K562 (cell line): Measurements from ENCODE around the gene MTTP. TPM values are rescaled to one million over a fixed set of nuclear protein-coding genes. Genes with fewer than 3 reads are reported as not detected.

Experiments
- ATF6 ChIP-seq: sonication (generic); formaldehyde crosslinking; IDR thresholded peaks from 2 replicates; pipeline ENCODE4 v1.4.0; 2020; ENCODE audit warnings: mild to moderate bottlenecking, missing genetic modification reagents
- BRF1 ChIP-seq: IDR thresholded peaks from 3 replicates; pipeline ENCODE4 v1.6.1; 2011; ENCODE audit warnings: borderline replicate concordance, mild to moderate bottlenecking; ENCODE audit not compliant: insufficient read length; ENCODE audit errors: extremely low read depth
- BRF2 ChIP-seq: IDR thresholded peaks from 3 replicates; pipeline ENCODE4 v1.6.1; 2011; ENCODE audit warnings: borderline replicate concordance, mild to moderate bottlenecking; ENCODE audit not compliant: insufficient read length, insufficient read depth
- CCNT2 ChIP-seq: IDR thresholded peaks from 2 replicates; pipeline ENCODE4 v1.6.1; 2011; ENCODE audit warnings: borderline replicate concordance, low read depth, mild to moderate bottlenecking, moderate library complexity, mixed read lengths, low read length; ENCODE audit not compliant: insufficient read length; ENCODE audit errors: extremely low read depth
- CSDE1 ChIP-seq, 2 experiments: fragments of 450-650 bp; IDR thresholded peaks; 2 replicates each; pipeline ENCODE4 v1.6.1; 2016; ENCODE audit warnings: mild to moderate bottlenecking in 1 of 2
- E4F1 ChIP-seq: fragments of 250-450 bp; sonication (Bioruptor Pico); IDR thresholded peaks from 2 replicates; pipeline ENCODE4 v1.5.0; 2021; ENCODE audit warnings: mild to moderate bottlenecking, borderline replicate concordance
- EZH2 ChIP-seq: IDR thresholded peaks from 2 replicates; pipeline ENCODE4 v1.6.1; 2012; ENCODE audit warnings: low read depth, mild to moderate bottlenecking, inconsistent platforms, low read length, borderline replicate concordance
- HDGF ChIP-seq: fragments of 450-650 bp; IDR thresholded peaks from 2 replicates; pipeline ENCODE4 v1.6.1; 2016
- JUN ChIP-seq, 2 experiments: sonication (generic) in 1 of 2; formaldehyde crosslinking in 1 of 2; IDR thresholded peaks; 2 replicates each; pipeline versions ENCODE4 v1.6.1 to v1.8.0; 2012 to 2022; ENCODE audit warnings: borderline replicate concordance in 2 of 2, mild to moderate bottlenecking in 2 of 2, improper control_type of control experiment in 1 of 2, low read depth in 1 of 2, low read length in 1 of 2, missing genetic modification reagents in 1 of 2
- KAT8 ChIP-seq: fragments of 450-650 bp; IDR thresholded peaks from 2 replicates; pipeline ENCODE4 v1.6.1; 2016; ENCODE audit warnings: low read depth, mild to moderate bottlenecking
- NR2C1 ChIP-seq, 2 experiments: fragments of 450-650 bp; IDR thresholded peaks; 2 replicates each; pipeline ENCODE4 v1.6.1; 2017; ENCODE audit warnings: mild to moderate bottlenecking in 2 of 2, antibody characterized with exemption in 1 of 2, inconsistent platforms in 1 of 2, missing compliant biosample characterization in 1 of 2, missing genetic modification characterization in 1 of 2
- POLR2H ChIP-seq: IDR thresholded peaks from 2 replicates; pipeline ENCODE4 v1.6.1; 2016; ENCODE audit warnings: missing genetic modification characterization, low read depth, mild to moderate bottlenecking, control low read depth, missing compliant biosample characterization, moderate library complexity
- PTTG1 ChIP-seq: fragments of 450-650 bp; IDR thresholded peaks from 2 replicates; pipeline ENCODE4 v1.6.1; 2016; ENCODE audit warnings: low read depth, mild to moderate bottlenecking, missing genetic modification characterization, missing compliant biosample characterization
- SIN3A ChIP-seq, 2 experiments: fragments of 150-350 bp in 1 of 2; IDR thresholded peaks; 2 replicates each; pipeline ENCODE4 v1.6.1; 2011 to 2016; ENCODE audit warnings: borderline replicate concordance in 2 of 2, low read depth in 2 of 2, low read length in 2 of 2, mild to moderate bottlenecking in 2 of 2, moderate library complexity in 2 of 2; ENCODE audit not compliant: control insufficient read depth in 1 of 2
- TBL1XR1 ChIP-seq, 2 experiments: IDR thresholded peaks; 2 replicates each; pipeline ENCODE4 v1.6.1; 2012; ENCODE audit warnings: improper control_type of control experiment in 2 of 2, low read length in 2 of 2, mild to moderate bottlenecking in 1 of 2
- TRIM25 ChIP-seq: fragments of 450-650 bp; IDR thresholded peaks from 2 replicates; pipeline ENCODE4 v1.7.0; 2016; ENCODE audit warnings: borderline replicate concordance
- ZNF23 ChIP-seq: fragments of 250-450 bp; sonication (Bioruptor Pico); IDR thresholded peaks from 2 replicates; pipeline ENCODE4 v1.4.0; 2020; ENCODE audit warnings: mild to moderate bottlenecking
- ZNF436 ChIP-seq: fragments of 250-450, 450-650 bp; sonication (Bioruptor Pico); formaldehyde crosslinking; IDR thresholded peaks from 2 replicates; pipeline ENCODE4 v1.7.0; 2020; ENCODE audit warnings: mild to moderate bottlenecking
- polyA plus RNA-seq, 8 experiments: library from polyadenylated mRNA; depleted of rRNA in 4 of 8; stranded (reverse) in 5 of 8; unstranded in 3 of 8; fragments of >200 nt; fragmentation: Nextera tagmentation in 2 of 8; fragmentation: Illumina TruSeq in 1 of 8; extraction: Ambion mirVana in 2 of 8; extraction: Trizol in 1 of 8; gene quantifications; 2 replicates each; pipeline versions ENCODE4 v1.2.1 to v1.2.3, GENCODE V29; 2011 to 2014; ENCODE audit warnings: inconsistent platforms in 1 of 8, missing spikeins in 1 of 8
- total RNA-seq, 7 experiments: library from RNA; depleted of rRNA in 6 of 7; stranded (reverse); fragments of >200 nt in 6 of 7; fragmentation: Illumina TruSeq in 2 of 7; extraction: Trizol in 2 of 7; gene quantifications; 2 replicates each; pipeline versions ENCODE4 v1.2.1 to v1.2.3, GENCODE V29; 2011 to 2021; ENCODE audit warnings: low replicate concordance in 1 of 7

MTTP gene
- total and polyA plus RNA-seq, 9 of the 15 experiments (the other 6 are each of a cell fraction or from before 2014, with no cell fraction given), result 0.01 to 0.29 (median 0.04) TPM; not detected in 2

GRCh38 chr4:99563310-99564186 lies 11.1 kb upstream of the MTTP start, which contains the start of gene TRMT10A (continued):
- TF ChIP-seq BRF2, result no peak
- TF ChIP-seq TRIM25, result no peak
- no peak for TF ChIP-seq CCNT2
- TF ChIP-seq E4F1 (CRISPR knock-in tag), result no peak
- TF ChIP-seq HDGF, result no peak
- TF ChIP-seq BRF1, result no peak
- no peak for TF ChIP-seq EZH2
- peak; percentile 63 to 64; a peak in 2 of 4 replicates for TF ChIP-seq SIN3A (IDR thresholded peaks at IDR 0.05; ENCODE audit: borderline replicate concordance in 2 of 2, control insufficient read depth in 1 of 2, low read depth in 2 of 2, low read length in 2 of 2)
- TF ChIP-seq ZNF436, result no peak
- 0 out of 2 replicates have a peak, but pooled peaks have one; percentile 43 for TF ChIP-seq ATF6 (CRISPR knock-in tag)
- no peak for TF ChIP-seq JUN (IDR thresholded peaks at IDR 0.05; ENCODE audit: borderline replicate concordance, low read depth, low read length)
- TF ChIP-seq JUN (CRISPR knock-in tag; IDR thresholded peaks at IDR 0.05; ENCODE audit: borderline replicate concordance), result no peak
- peak; percentile 95 for TF ChIP-seq NR2C1 (IDR thresholded peaks at IDR 0.05)
- peak; percentile 95 for TF ChIP-seq NR2C1 (tag; IDR thresholded peaks at IDR 0.05)
- no peak for TF ChIP-seq PTTG1
- TF ChIP-seq CSDE1 (IDR thresholded peaks at IDR 0.05), result peak in 1 of 2 experiments; percentile 72; a peak in 1 of 4 replicates
- TF ChIP-seq POLR2H, result peak; percentile 72
- TF ChIP-seq TBL1XR1 (IDR thresholded peaks at IDR 0.05; ENCODE audit: low read length in 2 of 2), result peak in 1 of 2 experiments; percentile 67; a peak in 1 of 4 replicates
- TF ChIP-seq KAT8, result no peak
- no peak for TF ChIP-seq ZNF23 (CRISPR knock-in tag)
